Thyroid gland (tissue), 4 donors: ENCODE measurements around the gene SMARCA4.

ENCODE experiments used
- CTCF ChIP-seq, 6 experiments: fragments of 200-600 bp in 3 of 6; fragments of 450-650 bp in 3 of 6; sonication (generic) in 3 of 6; IDR thresholded peaks; one replicate each; pipeline ENCODE4 v1.5.1; 2016 to 2019; ENCODE audit warnings: antibody characterized with exemption in 6 of 6, mild to moderate bottlenecking in 2 of 6, inconsistent platforms in 1 of 6, moderate library complexity in 1 of 6
- POLR2A ChIP-seq, 2 donors: fragments of 450-650 bp; IDR thresholded peaks; one replicate each; pipeline ENCODE4 v1.6.1; 2017; ENCODE audit warnings: antibody characterized with exemption in 2 of 2, mild to moderate bottlenecking in 2 of 2, moderate library complexity in 1 of 2

DNA sequence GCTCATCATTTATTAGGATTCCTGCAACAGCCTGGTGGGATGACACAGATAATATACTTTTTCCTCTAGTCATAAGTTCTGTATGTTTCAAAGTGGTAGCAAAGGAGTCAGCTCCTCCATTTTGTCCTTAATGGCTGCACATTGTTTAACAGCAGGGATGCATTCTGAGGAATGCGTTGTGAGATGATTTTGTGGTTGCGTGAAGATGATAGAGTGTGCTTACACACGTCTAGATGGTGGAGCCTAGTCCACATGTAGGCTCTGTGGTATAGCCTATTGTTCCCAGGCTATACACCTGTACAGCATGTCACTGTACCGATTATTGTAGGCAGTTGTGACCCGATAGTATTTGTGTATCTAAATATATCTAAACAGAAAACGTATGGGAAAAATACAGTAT is 4.6 kb downstream of the SMARCA4 start:
- no peak for TF ChIP-seq POLR2A (IDR thresholded peaks at IDR 0.05)
- no peak for TF ChIP-seq CTCF (IDR thresholded peaks at IDR 0.05)
